HEK293 (cell line): Measurements from ENCODE around the gene USP6NL.

Experiments
- CTCF ChIA-PET: fragments of 350-600 bp; formaldehyde crosslinking; extraction: SDS; loops from one replicate; lab custom pipeline; 2021; ENCODE audit warnings: antibody characterized with exemption; lab: Yijun Ruan, JAX
- POLR2A ChIA-PET: fragments of 300-600 bp; formaldehyde crosslinking; extraction: SDS; loops from one replicate; lab custom pipeline; 2020; ENCODE audit warnings: antibody characterized with exemption, inconsistent platforms; lab: Yijun Ruan, JAX
- H3K27ac ChIP-seq: fragments of 200-500 bp; sonication (Bioruptor generic); 2 replicates; pipeline ENCODE4 v1.5.1; 2014; ENCODE audit warnings: low read depth, low read length, control low read depth, inconsistent platforms; ENCODE audit errors: extremely low read depth
- H3K36me3 ChIP-seq, 2 experiments: fragments of 200-500 bp in 1 of 2; sonication (Bioruptor generic) in 1 of 2; 1 replicate in 1 of 2; 2 replicates in 1 of 2; pipeline ENCODE4 v1.5.1; 2014 to 2017; ENCODE audit warnings: inconsistent platforms in 2 of 2, low read length in 2 of 2; ENCODE audit not compliant: control insufficient read depth in 2 of 2, insufficient read depth in 1 of 2
- H3K4me1 ChIP-seq: fragments of 200-500 bp; sonication (Bioruptor generic); 2 replicates; pipeline ENCODE4 v1.5.1; 2014; ENCODE audit warnings: mild to moderate bottlenecking, low read length, inconsistent platforms; ENCODE audit not compliant: control insufficient read depth, insufficient read depth
- H3K4me3 ChIP-seq: 2 replicates; pipeline ENCODE4 v1.5.1; 2011; ENCODE audit warnings: low read depth, mild to moderate bottlenecking, control low read depth, low read length, moderate library complexity
- H3K9me3 ChIP-seq: fragments of 200-500 bp; sonication (Bioruptor generic); 2 replicates; pipeline ENCODE4 v1.5.1; 2014; ENCODE audit warnings: low read depth, low read length, inconsistent platforms; ENCODE audit not compliant: control insufficient read depth, insufficient read depth
- ATF2 ChIP-seq: fragments of 450-650 bp; formaldehyde crosslinking; IDR thresholded peaks from 2 replicates; pipeline ENCODE4 v1.5.1; 2016; ENCODE audit warnings: missing biosample characterization, missing genetic modification characterization, low read depth
- KLF17 ChIP-seq: fragments of 450-650 bp; formaldehyde crosslinking; IDR thresholded peaks from 2 replicates; pipeline ENCODE4 v1.5.1; 2016; ENCODE audit warnings: missing biosample characterization, missing genetic modification characterization
- KLF8 ChIP-seq: fragments of 450-650 bp; formaldehyde crosslinking; IDR thresholded peaks from 2 replicates; pipeline ENCODE4 v1.5.1; 2016; ENCODE audit warnings: missing biosample characterization, missing genetic modification characterization
- PRDM2 ChIP-seq: fragments of 450-650 bp; formaldehyde crosslinking; IDR thresholded peaks from 2 replicates; pipeline ENCODE4 v1.5.1; 2016; ENCODE audit warnings: missing biosample characterization, missing genetic modification characterization, borderline replicate concordance
- PRDM6 ChIP-seq: fragments of 450-650 bp; formaldehyde crosslinking; IDR thresholded peaks from 2 replicates; pipeline ENCODE4 v1.5.1; 2017; ENCODE audit warnings: missing biosample characterization, missing genetic modification characterization
- ZBTB17 ChIP-seq: fragments of 450-650 bp; formaldehyde crosslinking; IDR thresholded peaks from 2 replicates; pipeline ENCODE4 v1.5.1; 2016; ENCODE audit warnings: missing biosample characterization, missing genetic modification characterization
- ZNF133 ChIP-seq: fragments of 450-650 bp; formaldehyde crosslinking; IDR thresholded peaks from 2 replicates; pipeline ENCODE4 v1.5.1; 2016; ENCODE audit warnings: missing biosample characterization, missing genetic modification characterization
- ZNF211 ChIP-seq: fragments of 450-650 bp; formaldehyde crosslinking; IDR thresholded peaks from 2 replicates; pipeline ENCODE4 v1.5.1; 2016; ENCODE audit warnings: low read depth, missing biosample characterization, missing genetic modification characterization
- ZNF350 ChIP-seq: fragments of 450-650 bp; formaldehyde crosslinking; IDR thresholded peaks from 2 replicates; pipeline ENCODE4 v1.5.0; 2017; ENCODE audit warnings: missing biosample characterization, mild to moderate bottlenecking, missing genetic modification characterization
- ZNF354C ChIP-seq: fragments of 450-650 bp; formaldehyde crosslinking; IDR thresholded peaks from 2 replicates; pipeline ENCODE4 v1.5.1; 2016; ENCODE audit warnings: missing biosample characterization, missing genetic modification characterization, low read depth, borderline replicate concordance
- ZNF473 ChIP-seq: fragments of 450-650 bp; formaldehyde crosslinking; IDR thresholded peaks from 2 replicates; pipeline ENCODE4 v1.5.1; 2017; ENCODE audit warnings: missing biosample characterization, missing genetic modification characterization
- ZNF521 ChIP-seq: fragments of 450-650 bp; formaldehyde crosslinking; IDR thresholded peaks from 2 replicates; pipeline ENCODE4 v1.5.1; 2017; ENCODE audit warnings: missing biosample characterization, mild to moderate bottlenecking, missing genetic modification characterization
- ZNF549 ChIP-seq: fragments of 450-650 bp; IDR thresholded peaks from 2 replicates; pipeline ENCODE4 v1.5.1; 2018; ENCODE audit warnings: missing biosample characterization, missing genetic modification characterization, mild to moderate bottlenecking, inconsistent platforms, moderate library complexity
- ZNF560 ChIP-seq: fragments of 450-650 bp; formaldehyde crosslinking; IDR thresholded peaks from 2 replicates; pipeline ENCODE4 v1.5.1; 2017; ENCODE audit warnings: missing biosample characterization, missing genetic modification characterization, borderline replicate concordance
- ZNF626 ChIP-seq: fragments of 450-650 bp; sonication (Bioruptor Pico); formaldehyde crosslinking; IDR thresholded peaks from 2 replicates; pipeline ENCODE4 v1.5.1; 2018; ENCODE audit warnings: missing biosample characterization, missing genetic modification characterization, inconsistent platforms
- ZNF768 ChIP-seq: fragments of 450-650 bp; formaldehyde crosslinking; IDR thresholded peaks from 2 replicates; pipeline ENCODE4 v1.5.1; 2018; ENCODE audit warnings: missing biosample characterization, mild to moderate bottlenecking, missing genetic modification characterization
- ZNF830 ChIP-seq: fragments of 450-650 bp; IDR thresholded peaks from 2 replicates; pipeline ENCODE4 v1.5.0; 2018; ENCODE audit warnings: missing biosample characterization, missing genetic modification characterization, low read depth, mild to moderate bottlenecking, moderate library complexity

The USP6NL gene

GRCh38 chr10:11491087-11491486, 120.4 kb downstream of the USP6NL start:
- Histone ChIP-seq H3K9me3 (no peaks in the 10 kb centered on the region), H3K36me3 (peaks cover 0 to 19% of the 10 kb centered on the region in 2 experiments; a peak in 2 of 3 replicates), H3K27ac (no peak overlapping the region), H3K4me3 (no peak overlapping the region), H3K4me1 (no peaks in the 10 kb centered on the region)
- TF ChIP-seq ZNF133 (no peak), ATF2 (tag by site-specific recombination) (no peak), ZBTB17 (tag by site-specific recombination) (no peak), ZNF211 (tag by site-specific recombination) (no peak), PRDM6 (tag by site-specific recombination) (no peak), PRDM2 (tag by site-specific recombination) (no peak), ZNF549 (tag by site-specific recombination) (no peak), ZNF830 (tag by site-specific recombination) (no peak), ZNF473 (no peak), ZNF350 (tag by site-specific recombination) (no peak)
- POLR2A ChIA-PET = no interaction called here
- CTCF ChIA-PET = interaction anchor here (0.5 to 0.6 kb wide), 2 partner anchors 67 to 214 kb away, joined by 3 to 4 read pairs; no protein-coding TSS in a partner anchor

DNA sequence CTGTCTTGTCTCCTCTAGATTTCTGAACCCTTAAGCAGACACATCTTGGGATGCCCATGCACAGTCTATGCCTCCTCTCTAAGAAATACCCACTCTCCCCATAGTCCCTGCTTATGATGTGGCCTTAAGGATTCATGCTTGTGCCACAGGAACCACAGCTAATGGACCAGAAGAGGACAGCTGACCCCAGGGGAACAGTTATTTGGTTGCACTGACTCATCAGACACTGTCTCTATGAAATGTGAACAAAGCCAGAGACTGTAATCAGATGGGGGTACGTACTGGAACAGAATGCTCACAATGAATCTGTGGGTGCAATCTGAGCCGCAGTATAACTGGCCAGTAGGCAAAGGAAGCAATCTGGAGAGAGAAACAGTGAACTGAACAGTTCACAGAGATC, 121.9 kb downstream of the USP6NL start:
- ChIA-PET POLR2A (no interaction called here), CTCF (interaction anchor here (0.5 kb wide), 1 partner anchor 497 kb away, joined by 3 read pairs; no protein-coding TSS in a partner anchor)
- TF ChIP-seq ZNF560 (tag by site-specific recombination) (no peak), ZNF626 (no peak), ZNF521 (tag by site-specific recombination) (no peak), KLF8 (tag by site-specific recombination) (no peak), KLF17 (tag by site-specific recombination) (no peak), ZNF768 (tag by site-specific recombination) (no peak), ZNF354C (tag by site-specific recombination) (no peak)
- peaks cover 0 to 19% of the 10 kb centered on the region in 2 experiments; a peak in 2 of 3 replicates for H3K36me3 ChIP-seq
- no peaks in the 10 kb centered on the region for H3K9me3 ChIP-seq
- no peak overlapping the region for H3K27ac ChIP-seq
- H3K4me3 ChIP-seq = no peak overlapping the region
- no peaks in the 10 kb centered on the region for H3K4me1 ChIP-seq
